ENCODE data around the gene USP44. TPM values are rescaled to one million over a fixed set of nuclear protein-coding genes. Genes with fewer than 3 reads are reported as not detected.

USP44 gene
- polyA plus RNA-seq (2011; rRNA removed) (1.2 and 1.7 TPM in 2 replicates), polyA minus RNA-seq (2011; rRNA and poly(A)+ RNA removed) (0.57 and 0.85 TPM in 2 replicates)

GRCh38 chr12:95551305-95551704, at the start of gene USP44:
Gene USP44 (minus strand): TSS chr12:95551476. CDS start chr12:95534256, 17,220 bp downstream.
- CTCF ChIA-PET: no interaction called here
- no peak for DNase-seq (ENCODE audit: low read depth)
- H3K27me3 ChIP-seq (ENCODE audit: control insufficient read depth, insufficient read depth, low read length): peaks cover 16% of the 10 kb centered on the region
- H3K36me3 ChIP-seq (ENCODE audit: control insufficient read depth, insufficient read depth, low read length): no peaks in the 10 kb centered on the region
- H3K4me3 ChIP-seq (ENCODE audit: low read depth, low read length): no peak within 1 kb of the TSS
- POLR2A ChIA-PET: no interaction called here
- TF ChIP-seq CTCF (IDR thresholded peaks at IDR 0.05; ENCODE audit: insufficient read depth, low read depth, low read length): no peak

GRCh38 chr12:95600567-95600966, 49.3 kb upstream of the USP44 start:
- Histone ChIP-seq H3K4me3 (ENCODE audit: low read depth, low read length) (no peak overlapping the region), H3K36me3 (ENCODE audit: control insufficient read depth, insufficient read depth, low read length) (no peaks in the 10 kb centered on the region), H3K27me3 (ENCODE audit: control insufficient read depth, insufficient read depth, low read length) (no peaks in the 10 kb centered on the region)
- no peak for TF ChIP-seq CTCF (IDR thresholded peaks at IDR 0.05; ENCODE audit: insufficient read depth, low read depth, low read length)
- CTCF ChIA-PET: interaction anchor here (0.5 to 2.6 kb wide), 5 partner anchors 12 to 214 kb away, joined by 3 to 7 read pairs (median 3); no protein-coding TSS in a partner anchor
- no peak for DNase-seq (ENCODE audit: low read depth)
- POLR2A ChIA-PET: no interaction called here

GRCh38 chr12:95599880-95600279, 48.6 kb upstream of the USP44 start:
- CTCF ChIA-PET: interaction anchor here (0.5 to 2.6 kb wide), 3 partner anchors 11 to 108 kb away, joined by 3 to 7 read pairs (median 3); no protein-coding TSS in a partner anchor
- POLR2A ChIA-PET: no interaction called here
- Histone ChIP-seq H3K4me3 (ENCODE audit: low read depth, low read length) (no peak overlapping the region), H3K36me3 (ENCODE audit: control insufficient read depth, insufficient read depth, low read length) (no peaks in the 10 kb centered on the region), H3K27me3 (ENCODE audit: control insufficient read depth, insufficient read depth, low read length) (no peaks in the 10 kb centered on the region)
- no peak for TF ChIP-seq CTCF (IDR thresholded peaks at IDR 0.05; ENCODE audit: insufficient read depth, low read depth, low read length)
- DNase-seq (ENCODE audit: low read depth): no peak

GRCh38 chr12:95594136-95594535, 42.9 kb upstream of the USP44 start:
- no peak for TF ChIP-seq CTCF (IDR thresholded peaks at IDR 0.05; ENCODE audit: insufficient read depth, low read depth, low read length)
- CTCF ChIA-PET: interaction anchor here (1.0 to 3.3 kb wide), 3 partner anchors 12 to 16 kb away, joined by 3 to 13 read pairs (median 3); no protein-coding TSS in a partner anchor
- DNase-seq (ENCODE audit: low read depth): no peak
- Histone ChIP-seq H3K36me3 (ENCODE audit: control insufficient read depth, insufficient read depth, low read length) (no peaks in the 10 kb centered on the region), H3K4me3 (ENCODE audit: low read depth, low read length) (no peak overlapping the region), H3K27me3 (ENCODE audit: control insufficient read depth, insufficient read depth, low read length) (no peaks in the 10 kb centered on the region; the same call in 1 of the 2 replicates)
- POLR2A ChIA-PET: interaction anchor here (0.9 kb wide), 1 partner anchor 17 kb away, joined by 3 read pairs; no protein-coding TSS in a partner anchor

GRCh38 chr12:95593266-95593871, 42.1 kb upstream of the USP44 start:
- DNase-seq (ENCODE audit: low read depth): no peak
- ChIA-PET CTCF (interaction anchor here (1.0 to 3.3 kb wide), 3 partner anchors 11 to 15 kb away, joined by 3 to 13 read pairs (median 3); no protein-coding TSS in a partner anchor), POLR2A (interaction anchor here (0.9 kb wide), 1 partner anchor 17 kb away, joined by 3 read pairs; no protein-coding TSS in a partner anchor)

More at GRCh38 chr12:95593266-95593871, 42.1 kb upstream of the USP44 start:
- no peak for TF ChIP-seq CTCF (IDR thresholded peaks at IDR 0.05; ENCODE audit: insufficient read depth, low read depth, low read length)
- H3K27me3 ChIP-seq (ENCODE audit: control insufficient read depth, insufficient read depth, low read length): no peaks in the 10 kb centered on the region; the same call in 1 of the 2 replicates
- no peak overlapping the region for H3K4me3 ChIP-seq (ENCODE audit: low read depth, low read length)
- no peaks in the 10 kb centered on the region for H3K36me3 ChIP-seq (ENCODE audit: control insufficient read depth, insufficient read depth, low read length)

Measured in BJ (cell line).